ENCODE measurements around the gene XYLT2. TPM values are rescaled to one million over a fixed set of nuclear protein-coding genes. Genes with fewer than 3 reads are reported as not detected.
"Not testable (repeated sequence)": the region's sequence is repeated elsewhere in the genome, so short reads cannot be mapped to it uniquely, and the experiment has no call there.

The XYLT2 gene
- total RNA-seq, 1 donor from 2014 or later: 10.8 TPM

DNA sequence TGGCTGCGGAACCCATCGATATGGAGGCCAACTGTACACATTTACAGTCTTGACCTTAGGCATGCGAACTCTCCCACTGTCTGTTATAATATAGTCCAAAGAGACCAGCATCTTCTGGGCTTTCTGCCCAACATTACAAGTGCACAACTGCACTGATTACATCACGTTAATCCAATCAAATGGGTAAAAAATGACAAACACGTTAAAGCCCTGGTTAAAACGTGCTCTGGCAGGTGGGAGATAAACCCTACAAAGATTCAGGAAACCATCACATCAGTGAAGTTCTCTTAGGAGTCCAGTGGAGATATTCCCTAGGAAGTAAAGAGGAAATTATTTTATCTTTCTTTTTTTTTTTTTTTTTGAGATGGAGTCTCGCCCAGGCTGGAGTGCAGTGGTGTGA, 23.7 kb upstream of the XYLT2 start:
- no peak for ATAC-seq

DNA sequence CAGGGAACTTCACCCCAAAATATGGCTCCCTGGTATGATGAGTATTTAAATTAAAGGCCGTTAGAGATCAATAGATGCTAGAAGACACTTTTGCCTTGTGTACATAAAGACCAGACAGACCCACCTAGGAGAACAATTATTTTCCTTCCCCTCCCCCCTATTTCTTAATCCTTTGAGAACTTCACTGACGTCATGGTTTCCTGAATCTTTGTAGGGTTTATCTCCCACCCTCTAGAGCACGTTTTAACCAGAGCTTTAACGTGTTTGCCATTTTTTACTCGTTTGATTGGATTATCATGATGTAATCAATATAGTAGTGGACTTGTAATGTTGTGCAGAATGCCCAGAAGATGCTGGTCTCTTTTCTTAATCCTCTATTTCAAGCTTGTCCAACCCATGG, 22.9 kb upstream of the XYLT2 start:
- ATAC-seq: no peak

DNA sequence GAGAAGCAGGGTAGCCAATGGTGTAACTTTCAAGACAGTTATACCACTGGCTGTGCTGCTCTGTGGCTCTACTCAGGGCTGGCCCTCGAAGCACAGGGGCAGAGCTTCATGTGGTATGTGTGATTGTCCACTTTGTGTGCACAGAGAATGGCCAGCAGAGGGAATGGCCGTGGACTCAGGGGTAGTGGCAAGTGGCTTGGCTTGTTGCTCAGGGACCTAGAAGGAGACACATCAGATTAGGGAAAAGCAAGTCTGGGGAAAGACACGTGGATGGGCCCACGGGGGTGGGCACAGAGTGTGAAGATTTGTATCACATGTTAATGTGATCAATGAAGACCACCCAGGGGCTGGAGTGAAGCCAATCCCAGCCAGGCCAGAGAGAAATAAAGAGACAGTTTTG, 20.0 kb upstream of the XYLT2 start:
- ATAC-seq: no peak

DNA sequence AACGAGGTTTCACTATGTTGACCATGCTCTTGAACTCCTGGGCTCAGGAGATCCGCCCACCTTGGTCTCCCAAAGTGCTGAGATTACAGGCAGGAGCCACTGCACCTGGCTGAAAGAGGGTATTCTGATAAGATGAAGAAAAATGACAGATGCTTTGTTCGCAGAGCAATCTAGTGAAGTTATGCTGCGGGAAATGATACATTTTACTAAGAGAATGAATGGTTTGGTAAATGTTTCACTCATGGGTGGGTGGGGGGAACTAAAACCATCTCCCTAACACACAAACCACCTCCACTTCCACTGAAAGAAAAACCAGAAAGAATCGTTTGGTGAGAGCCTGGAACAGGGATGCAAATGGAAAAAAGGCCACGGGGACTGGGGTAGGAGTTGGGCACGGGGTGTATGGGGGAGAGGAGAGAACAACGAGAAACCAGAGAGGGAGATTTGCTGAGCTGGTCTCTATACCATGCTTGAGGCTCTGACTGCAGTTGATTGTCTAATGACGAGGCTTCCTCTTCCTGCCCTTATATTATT, 19.0 kb upstream of the XYLT2 start:
- ATAC-seq: no peak

DNA sequence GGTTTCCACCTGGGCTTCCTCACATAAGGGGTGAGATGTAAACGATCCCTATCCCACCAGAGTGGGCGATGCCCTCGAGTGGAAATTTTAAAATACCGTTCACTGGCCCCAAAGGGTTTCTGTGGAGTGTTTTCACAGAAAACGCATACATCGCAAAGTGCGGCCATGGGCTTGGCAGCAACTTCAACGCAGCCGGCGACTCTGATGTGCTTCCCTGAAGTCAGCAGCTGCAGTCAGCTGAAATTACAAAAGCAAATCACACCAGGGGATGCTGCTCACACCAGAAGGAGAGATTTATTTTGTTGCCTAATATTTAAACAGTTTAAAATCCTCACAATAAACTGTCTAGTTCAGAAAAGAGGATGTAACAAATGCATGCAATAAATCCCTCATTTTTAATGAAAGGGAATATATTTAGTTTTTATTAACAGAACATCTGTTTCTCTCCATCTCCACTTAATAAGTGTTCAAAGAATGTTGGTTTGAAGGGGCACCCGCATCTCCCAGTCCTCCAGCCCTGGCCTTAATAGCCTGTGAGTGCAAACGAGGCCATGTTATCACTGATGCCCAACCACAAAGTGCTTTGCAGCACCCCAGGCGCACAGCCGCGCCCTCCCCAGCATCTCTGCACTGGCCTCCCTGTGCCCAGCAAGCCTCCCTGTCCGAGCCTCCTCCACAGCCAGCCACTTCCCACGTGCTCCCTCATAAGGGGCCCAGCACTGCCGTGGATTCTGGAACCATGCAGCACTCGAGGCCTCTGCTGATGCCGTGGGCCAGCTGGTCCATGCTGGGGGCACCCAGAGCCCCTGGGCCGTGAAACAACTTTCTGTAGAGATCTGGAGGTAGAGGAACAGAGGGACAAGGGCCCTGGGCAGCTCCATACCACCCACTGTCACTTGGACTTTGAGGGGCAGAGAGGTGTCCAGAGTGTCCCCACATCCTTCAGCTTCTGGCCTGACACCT, 17.3 kb upstream of the XYLT2 start:
- no peak for ATAC-seq

DNA sequence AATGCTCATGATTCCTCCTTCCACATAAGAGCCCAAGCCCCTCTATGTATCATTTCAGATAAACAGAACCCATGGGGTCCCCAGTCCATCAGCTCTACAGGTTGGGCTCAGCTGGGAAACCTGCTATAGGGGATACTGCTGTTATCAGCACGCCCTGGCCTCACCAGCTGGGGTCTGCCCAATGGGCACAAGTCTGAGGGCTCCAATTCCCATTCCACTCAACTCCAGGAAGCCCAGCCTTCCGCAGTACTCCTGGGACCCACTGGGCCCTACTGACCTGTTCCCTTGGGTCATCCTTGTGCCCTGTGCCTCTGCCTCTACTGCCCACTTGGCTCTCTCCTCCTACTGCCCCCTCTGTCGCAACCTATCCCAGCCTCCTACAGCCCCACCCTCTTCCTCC, 16.2 kb upstream of the XYLT2 start:
- ATAC-seq: peak; percentile 15

DNA sequence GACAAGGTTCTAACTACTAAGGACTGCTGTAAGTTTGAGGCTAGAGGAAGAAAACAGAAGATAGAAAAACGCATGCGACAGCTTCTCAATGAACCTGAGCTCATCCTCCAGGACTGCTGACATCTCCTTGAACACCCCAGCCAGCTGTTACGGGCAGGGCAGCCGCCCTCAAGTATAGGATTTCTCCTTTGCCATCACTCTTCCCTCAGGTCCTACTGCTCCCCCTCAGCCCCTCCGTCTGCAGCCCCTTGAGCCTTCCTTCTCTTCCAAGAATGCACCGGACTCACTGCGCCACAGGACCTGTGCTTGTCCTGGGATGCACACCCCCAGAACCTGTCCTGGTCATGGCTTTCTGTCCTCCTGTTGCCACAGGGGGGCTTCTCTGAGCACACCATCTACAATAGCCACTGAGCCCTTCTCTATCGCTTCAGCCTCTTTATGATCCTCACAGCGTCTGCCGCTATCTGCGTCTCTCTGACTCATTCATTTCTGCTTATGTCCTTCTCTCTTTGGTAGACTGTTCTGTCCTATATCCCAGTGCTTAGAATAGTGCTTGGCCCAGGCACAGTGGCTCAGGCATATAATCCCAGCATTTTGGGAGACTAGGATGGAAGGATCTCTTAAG, 15.7 kb upstream of the XYLT2 start:
- ATAC-seq: no peak

DNA sequence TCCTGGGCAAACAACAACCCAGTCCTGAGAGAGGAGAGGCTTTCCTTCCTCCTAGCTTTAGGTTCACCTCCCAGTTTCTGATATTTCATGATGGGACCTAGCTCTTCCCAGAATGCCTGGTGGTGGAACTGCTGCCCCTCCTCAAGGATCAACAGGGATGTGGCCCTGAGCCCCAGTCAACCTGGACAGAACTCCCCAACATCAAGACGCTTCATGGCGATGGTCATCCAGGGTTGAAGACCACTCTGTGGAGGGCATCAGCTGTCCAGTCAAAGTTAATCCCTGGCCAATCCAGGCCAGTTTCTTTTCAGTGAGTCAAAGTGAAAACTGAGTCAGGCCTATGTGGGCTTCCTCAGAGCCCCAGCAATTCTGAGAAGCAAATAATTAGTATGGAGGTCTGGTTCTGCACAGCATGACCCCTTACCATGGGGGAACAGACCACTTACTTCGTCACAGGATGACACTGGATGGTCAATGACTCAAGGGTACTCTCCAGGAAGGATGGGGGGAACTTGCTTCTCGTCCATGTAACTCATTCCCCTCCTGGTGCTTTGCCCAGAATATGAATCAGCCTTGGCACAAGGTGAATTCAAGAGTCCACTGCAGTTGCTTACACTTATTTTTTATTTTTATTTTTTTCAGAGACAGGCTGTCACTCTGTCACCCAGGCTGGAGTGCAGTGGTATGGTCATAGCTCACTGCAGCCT, 14.7 kb upstream of the XYLT2 start:
- ATAC-seq: no peak

DNA sequence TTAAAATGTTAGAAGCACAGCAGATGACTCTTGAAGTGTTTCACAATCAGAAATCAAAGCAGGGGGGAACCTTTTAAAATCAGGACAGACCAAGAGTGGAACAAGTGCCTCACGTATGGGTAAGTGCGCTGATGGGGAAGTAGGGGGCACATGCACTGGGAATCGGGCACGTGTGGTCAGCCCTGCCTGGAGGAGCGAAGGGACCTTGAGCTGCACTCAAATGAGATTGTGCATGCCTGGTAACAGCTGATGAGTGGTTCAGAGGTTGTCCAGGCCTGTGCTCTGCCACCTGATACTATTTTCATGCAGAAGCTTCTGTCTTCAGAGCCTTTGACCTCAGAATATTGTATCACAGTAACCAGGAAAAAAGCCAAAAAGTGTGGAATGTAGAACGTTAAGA, 13.7 kb upstream of the XYLT2 start:
- ATAC-seq: no peak

DNA sequence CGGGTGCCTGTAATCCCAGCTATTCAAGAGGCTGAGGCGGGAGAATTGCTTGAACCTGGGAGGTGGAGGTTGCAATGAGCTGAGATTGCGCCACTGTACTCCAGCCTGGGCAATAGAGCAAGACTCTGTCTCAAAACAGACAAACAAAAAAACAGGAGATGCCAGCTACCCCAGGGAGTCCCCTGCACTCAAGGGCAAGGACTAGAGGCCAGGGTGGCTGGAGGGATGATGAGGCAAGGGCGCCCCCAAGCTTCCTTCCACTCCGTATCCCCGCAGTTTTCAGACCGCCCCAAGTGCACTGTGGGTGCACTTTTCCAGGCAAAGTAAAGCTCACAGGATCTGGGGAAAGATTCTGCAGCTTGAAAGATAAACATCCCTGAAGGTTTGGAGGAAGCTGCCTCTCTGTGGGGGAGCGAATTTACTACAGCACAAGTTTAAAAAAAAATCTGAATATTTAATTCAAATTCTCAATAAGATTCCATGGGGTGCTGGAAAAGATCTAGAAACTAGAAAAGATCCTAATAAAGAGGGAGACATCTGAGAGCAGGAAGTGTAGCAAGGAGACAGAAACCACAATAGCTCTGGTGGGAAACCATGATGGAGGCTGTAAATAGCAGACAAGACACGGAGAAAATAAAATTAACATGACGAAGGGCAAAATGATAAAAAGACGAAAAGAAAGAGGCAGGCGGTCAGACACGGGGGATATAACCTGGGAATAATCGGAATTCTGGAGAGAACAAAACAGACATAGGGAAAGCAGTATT, 12.5 kb upstream of the XYLT2 start:
- not testable (repeated sequence) for ATAC-seq

DNA sequence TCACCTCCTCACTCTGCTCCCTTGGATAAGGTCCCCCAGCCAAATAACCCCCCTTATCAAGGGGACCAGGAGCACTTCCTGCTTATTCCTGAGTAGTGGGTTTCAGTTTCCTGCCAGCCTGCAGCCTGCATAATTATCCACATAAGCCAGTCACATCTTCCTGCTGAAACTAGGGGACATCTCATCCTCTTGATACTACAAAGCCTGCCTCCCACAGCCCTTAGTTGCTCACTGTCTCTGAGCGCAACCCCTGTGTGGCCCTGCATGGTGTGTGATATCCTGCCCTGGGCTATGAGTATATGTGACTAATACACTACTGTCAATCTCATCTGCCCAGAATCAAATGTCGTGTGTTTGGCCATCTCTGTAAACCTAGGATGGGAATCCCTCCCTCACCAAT, 8.0 kb upstream of the XYLT2 start:
- no peak for ATAC-seq

DNA sequence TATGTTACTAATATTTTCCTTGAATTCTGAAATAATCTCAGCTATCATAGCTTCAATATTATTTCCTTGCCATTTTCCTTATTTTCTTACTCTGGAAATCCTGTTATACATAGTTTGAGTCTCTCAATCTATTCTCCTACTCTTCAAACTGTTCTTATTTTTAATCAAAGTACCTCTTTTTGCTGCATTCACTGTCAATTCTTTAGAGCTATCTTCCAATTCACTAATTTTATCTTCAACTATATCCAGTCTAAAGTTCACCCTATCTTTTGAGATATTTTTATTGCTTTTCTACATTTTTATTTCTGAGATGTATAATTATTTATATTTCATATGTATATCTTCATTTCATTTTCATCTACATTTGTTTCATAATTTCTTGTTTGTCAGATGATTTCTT, 7.3 kb upstream of the XYLT2 start:
- ATAC-seq: no peak

DNA sequence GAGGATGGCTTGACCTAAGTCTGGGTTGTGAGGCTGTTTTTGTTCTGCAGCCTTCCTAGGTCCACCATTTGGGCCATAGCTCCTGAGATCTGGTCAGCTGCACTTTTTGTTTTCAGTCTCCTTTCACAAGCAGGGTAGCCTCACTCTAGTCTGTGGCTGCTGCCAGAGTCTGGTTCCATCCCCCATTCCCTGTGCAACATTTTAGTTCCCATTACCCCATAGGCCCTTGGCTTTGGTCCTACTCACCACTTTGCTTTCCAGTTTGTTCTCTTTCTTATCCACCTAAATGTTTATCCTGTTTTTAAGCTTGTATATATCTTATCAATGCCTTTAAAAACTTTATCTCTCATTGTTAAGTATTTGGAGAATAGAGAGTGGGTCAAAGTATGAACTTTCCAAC, 6.5 kb upstream of the XYLT2 start:
- no peak for ATAC-seq

DNA sequence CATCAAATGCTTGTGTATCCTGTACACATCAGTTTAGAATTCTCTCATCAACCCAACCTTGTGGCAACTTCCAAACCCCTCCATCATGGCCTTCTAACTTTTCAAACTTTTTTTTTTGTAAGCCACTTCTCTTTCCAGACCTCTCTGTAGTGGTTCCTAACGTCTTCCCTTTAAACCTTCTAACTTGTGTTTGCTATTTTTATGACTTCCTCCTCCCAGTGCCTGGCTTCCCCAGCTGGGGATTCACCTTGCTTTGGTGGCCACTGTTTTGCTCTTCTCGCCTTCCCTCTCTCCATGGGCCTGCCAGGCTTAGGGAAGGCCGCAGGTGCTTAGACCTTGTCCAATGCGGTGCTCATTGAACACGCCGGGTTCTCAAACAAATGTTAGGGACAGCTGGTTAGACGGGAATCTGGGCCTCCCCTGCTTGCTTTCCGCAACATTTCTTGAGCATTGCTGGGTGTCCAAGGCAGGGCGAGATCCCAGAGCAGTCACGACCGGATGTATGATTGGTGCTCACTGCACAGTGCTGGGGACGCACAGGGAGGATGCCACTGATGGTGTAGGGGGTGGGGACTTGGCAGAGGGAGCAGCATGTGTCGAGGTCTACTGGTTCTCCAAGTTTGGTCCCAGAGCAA, 1.1 kb upstream of the XYLT2 start:
- no peak for ATAC-seq

DNA sequence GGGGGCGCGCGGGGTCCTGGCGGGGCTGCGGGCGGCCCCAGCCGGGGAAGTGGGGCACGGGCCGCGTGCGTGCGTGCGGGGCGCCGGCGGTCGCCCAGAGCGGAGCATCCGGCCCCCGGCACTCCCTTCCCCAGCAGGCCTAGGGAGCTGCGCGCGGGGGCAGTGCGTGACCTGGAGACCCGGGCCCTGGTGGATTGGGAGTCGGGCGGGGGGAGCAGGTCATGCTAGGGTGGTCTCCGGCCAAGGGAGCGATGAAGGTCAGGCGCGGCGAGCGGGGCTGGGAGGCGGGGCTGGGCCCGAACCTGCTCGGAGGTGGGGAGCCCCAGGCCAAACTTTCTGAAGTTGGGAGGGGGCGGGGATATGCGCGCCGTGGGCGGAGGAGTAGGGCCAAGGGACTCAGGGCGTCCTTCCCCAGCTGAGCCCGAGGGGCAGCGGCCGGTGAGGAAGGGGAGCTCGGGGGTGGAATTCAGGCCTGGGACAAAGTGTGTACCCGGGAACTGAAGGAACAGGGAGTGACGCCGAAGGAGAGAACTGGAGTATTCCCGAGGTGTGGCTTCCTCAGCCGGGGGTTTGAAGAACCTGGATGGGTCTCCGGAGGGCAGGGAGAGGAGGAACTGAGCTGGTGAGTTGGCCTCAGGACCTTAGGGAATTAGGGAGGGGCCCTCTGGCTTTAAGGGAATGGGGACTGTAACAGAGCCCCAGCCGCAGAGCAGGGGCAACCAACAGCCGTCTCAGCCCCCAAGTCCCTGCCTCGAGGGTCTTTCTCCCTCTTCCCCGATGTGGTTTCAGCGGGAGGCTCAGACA, 589 bp downstream of the XYLT2 start:
- peak; percentile 17 for ATAC-seq

DNA sequence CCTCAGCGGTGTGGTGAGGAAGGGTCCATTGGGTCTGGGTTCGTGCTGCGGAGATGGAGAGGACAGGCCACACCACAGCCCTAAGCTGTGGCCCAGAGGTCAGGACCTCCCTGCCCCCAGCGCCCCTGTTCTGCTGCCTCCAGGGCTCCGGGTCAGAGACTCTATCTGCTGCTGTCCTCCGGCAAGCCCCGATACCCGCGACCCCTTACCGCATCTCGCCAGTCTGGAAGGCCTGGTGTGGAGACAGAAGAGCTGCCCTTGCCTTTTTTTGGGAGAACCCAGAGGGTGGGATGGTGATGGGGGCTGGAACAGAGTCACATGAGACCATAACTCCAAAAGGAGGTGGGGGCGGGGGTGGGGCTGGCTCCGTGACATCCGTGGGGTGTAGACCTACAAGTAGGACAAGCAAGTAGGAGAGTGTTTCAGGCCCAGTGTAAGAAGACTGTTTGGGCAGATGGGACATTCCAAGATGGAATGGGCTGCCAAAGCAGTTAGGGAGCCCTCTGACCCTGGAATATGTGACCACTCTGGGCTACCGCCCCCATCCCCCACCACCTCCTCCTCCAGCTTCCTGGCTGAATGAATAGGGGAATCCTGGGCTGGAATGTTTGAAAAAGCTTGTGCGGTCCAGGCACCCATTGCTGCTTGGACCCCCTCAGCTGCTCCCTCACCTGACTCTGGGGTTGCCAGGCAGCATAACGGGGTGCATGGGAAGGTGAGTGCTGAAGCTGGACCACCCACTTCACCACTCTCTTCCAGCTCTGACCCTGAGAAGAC, 1.4 kb downstream of the XYLT2 start:
- peak; percentile 3 for ATAC-seq

DNA sequence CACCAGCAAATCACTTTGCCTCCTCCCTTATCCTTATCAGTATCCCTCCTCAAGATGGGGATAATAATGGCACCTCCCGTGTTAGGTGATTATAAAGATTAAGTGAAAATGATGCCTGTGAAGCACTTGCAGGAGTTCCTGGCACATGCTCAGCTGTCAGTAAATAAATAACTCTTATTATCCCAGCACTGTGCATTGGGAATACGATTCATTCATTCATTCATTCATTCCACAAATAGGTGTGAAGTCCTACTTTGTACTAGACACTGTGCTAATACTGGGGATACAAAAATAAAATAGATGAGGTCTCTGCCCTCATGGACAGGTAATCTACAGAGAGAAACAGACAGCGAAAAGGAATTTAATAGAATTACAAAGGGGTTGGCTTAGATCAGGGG, 2.0 kb downstream of the XYLT2 start:
- ATAC-seq: no peak

DNA sequence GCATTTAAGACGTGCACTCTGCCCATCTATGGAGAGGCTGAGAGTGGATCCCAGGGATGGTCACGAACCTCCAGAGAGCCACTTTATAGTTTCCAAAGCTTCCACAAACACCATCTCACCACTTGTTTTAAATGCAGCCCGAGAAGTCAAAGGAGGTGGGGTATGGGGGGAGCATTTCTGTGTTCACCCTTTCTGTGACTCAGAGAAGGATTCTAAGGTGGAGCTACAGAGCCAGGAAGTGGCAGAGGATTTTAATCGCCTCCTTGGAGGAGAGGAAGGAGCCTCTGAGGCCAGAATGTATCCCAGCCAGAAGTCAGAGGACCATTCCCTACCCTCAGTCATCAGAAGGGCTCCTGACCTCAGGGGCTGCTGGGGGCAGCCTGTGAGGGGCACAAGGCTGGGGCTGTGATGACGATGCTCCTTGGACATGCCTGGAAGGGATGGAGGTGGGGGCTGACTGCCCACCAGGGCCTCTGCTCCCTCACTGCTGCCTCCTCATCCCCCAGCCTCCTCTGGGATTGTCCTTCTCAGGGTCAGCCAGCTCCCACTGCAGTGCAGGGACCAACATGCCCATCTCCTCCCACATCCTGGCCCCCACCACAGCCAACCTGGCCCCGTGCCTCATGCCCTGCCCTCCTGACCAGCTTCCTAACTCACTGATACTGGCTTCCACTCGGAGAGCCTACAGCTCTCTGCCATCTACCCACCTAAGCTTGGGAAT, 2.8 kb downstream of the XYLT2 start:
- no peak for ATAC-seq

DNA sequence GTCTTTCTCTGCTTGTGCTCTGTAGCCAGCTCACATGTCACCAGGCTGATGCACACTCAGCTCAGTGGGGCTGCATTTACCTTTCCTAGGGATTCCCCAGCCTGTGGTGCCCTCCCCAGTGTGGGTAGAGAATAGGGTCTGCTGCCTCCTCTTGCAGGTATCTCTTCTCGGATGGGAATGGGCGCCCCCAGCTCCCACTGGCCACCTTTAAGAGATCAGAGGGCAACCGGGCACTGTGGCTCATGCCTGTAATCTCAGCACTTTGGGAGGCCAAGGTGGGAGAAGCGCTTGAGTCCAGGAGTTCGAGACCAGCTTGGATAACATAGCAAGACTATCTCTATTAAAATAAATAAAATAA, 3.3 kb downstream of the XYLT2 start:
- ATAC-seq: no peak

DNA sequence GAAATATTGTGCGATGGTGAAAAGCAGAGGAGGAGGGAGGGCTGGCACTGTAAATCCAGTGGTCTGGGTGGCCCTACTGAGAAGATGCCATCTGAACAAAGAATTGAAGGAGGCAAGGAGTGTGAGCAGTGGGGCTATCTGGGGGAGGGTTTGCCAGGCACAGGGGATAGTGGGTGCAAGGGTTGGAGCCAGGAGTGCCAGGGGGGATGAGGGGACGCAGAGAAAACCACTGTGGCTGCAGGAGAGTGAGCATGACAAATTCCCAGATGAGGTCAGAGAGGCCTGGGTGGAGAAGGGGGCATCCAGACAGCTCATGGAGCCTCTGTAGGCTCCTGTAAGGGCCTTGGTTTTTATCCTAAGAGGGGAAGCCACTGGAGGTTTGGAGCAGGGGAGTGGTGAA, 4.8 kb downstream of the XYLT2 start:
- no peak for ATAC-seq
